ENCODE results near the gene DRGX.
A peak's percentile ranks its signal among the peaks of the same experiment; 100 is the strongest.

The DRGX gene

GRCh38 chr10:49382826-49383225 is 13.1 kb downstream of the DRGX start:
- no peaks in the 10 kb centered on the region for H3K9me3 ChIP-seq
- H3K4me3 ChIP-seq = no peak overlapping the region
- DNase-seq (ENCODE audit: low spot score in 2 of 2) = no peak
- H3K36me3 ChIP-seq (replicated peaks) = no peaks in the 10 kb centered on the region
- H3K27me3 ChIP-seq (ENCODE audit: low read depth) = 0 out of 2 replicates have a peak, but pooled peaks cover 2% of the 10 kb centered on the region
- in situ Hi-C loops (cut with MboI; ENCODE audit: low sequenced_read_pairs) = no loop called here
- H3K4me1 ChIP-seq = no peaks in the 10 kb centered on the region

- Histone ChIP-seq H3K4me1 (no peaks in the 10 kb centered on the region), H3K27me3 (ENCODE audit: low read depth) (0 out of 2 replicates have a peak, but pooled peaks cover 2% of the 10 kb centered on the region), H3K9me3 (no peaks in the 10 kb centered on the region), H3K36me3 (replicated peaks) (no peaks in the 10 kb centered on the region), H3K4me3 (no peak overlapping the region)
- DNase-seq (ENCODE audit: low spot score in 2 of 2) = no peak
- in situ Hi-C loops (cut with MboI; ENCODE audit: low sequenced_read_pairs) = no loop called here
These were observed 13.7 kb downstream of the DRGX start for GRCh38 chr10:49382226-49382625.

GRCh38 chr10:49381111-49381900 is 14.6 kb downstream of the DRGX start:
- H3K27me3 ChIP-seq (ENCODE audit: low read depth) = 0 out of 2 replicates have a peak, but pooled peaks cover 2% of the 10 kb centered on the region
- H3K36me3 ChIP-seq (replicated peaks) = no peaks in the 10 kb centered on the region
- H3K9me3 ChIP-seq = no peaks in the 10 kb centered on the region
- H3K4me1 ChIP-seq = no peaks in the 10 kb centered on the region
- DNase-seq (ENCODE audit: low spot score in 2 of 2) = no peak
- no peak overlapping the region for H3K4me3 ChIP-seq
- in situ Hi-C loops (cut with MboI; ENCODE audit: low sequenced_read_pairs) = no loop called here

GRCh38 chr10:49379596-49380410 is 16.1 kb downstream of the DRGX start:
- peak in 1 of 2 experiments; percentile 29 for DNase-seq (ENCODE audit: low spot score in 2 of 2)
- Histone ChIP-seq H3K9me3 (no peaks in the 10 kb centered on the region), H3K4me1 (no peaks in the 10 kb centered on the region), H3K27me3 (ENCODE audit: low read depth) (0 out of 2 replicates have a peak, but pooled peaks cover 2% of the 10 kb centered on the region), H3K4me3 (no peak overlapping the region), H3K36me3 (replicated peaks) (no peaks in the 10 kb centered on the region)
- in situ Hi-C loops (cut with MboI; ENCODE audit: low sequenced_read_pairs) = no loop called here

DNA sequence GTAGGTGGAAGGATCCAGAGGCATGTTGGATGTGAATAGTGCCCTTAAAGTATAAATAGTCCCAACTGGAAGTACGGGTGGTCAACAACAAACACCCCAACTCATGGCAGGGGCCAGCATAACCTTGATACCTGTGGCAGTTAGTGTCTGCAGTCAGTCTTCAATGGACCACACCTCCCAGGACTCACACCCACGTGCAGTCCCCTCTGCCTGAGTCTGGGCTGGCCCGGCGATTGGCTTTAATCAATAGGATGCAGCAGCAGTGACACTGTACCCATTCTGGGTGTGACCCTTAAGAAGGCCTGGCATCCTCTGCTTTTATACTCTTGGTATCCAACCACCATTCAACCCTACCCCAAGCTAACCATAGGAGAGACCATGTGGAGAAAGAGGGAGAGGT is 18.6 kb downstream of the DRGX start:
- H3K27me3 ChIP-seq (ENCODE audit: low read depth) = peaks cover 4% of the 10 kb centered on the region; the same call in 1 of the 2 replicates
- no peaks in the 10 kb centered on the region for H3K4me1 ChIP-seq
- in situ Hi-C loops (cut with MboI; ENCODE audit: low sequenced_read_pairs) = no loop called here
- H3K4me3 ChIP-seq = no peak overlapping the region
- no peaks in the 10 kb centered on the region for H3K36me3 ChIP-seq (replicated peaks)
- DNase-seq (ENCODE audit: low spot score in 2 of 2) = no peak
- no peaks in the 10 kb centered on the region for H3K9me3 ChIP-seq

DNA sequence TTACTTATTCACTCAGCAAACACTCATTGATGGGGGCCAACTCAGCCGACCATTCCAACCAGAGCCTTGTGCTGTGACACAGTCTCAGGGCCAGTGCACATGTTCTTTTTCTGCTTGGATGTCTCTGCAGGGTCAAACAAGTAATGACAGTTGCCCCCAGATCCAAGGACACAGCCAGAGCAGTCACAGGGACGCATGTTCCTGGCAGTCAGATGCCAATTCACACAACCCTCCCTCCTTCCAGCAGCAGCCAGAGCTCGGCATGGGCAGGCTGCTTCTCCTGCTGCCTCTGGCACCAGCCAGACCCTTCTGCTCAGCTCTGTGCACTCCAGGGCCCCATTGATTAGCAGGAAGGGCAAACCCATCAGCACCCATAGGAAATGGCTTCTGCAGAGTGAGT is 20.3 kb downstream of the DRGX start:
- no peak overlapping the region for H3K4me3 ChIP-seq
- H3K4me1 ChIP-seq = no peaks in the 10 kb centered on the region
- no peak for DNase-seq (ENCODE audit: low spot score in 2 of 2)
- H3K36me3 ChIP-seq (replicated peaks) = no peaks in the 10 kb centered on the region
- H3K27me3 ChIP-seq (ENCODE audit: low read depth) = peaks cover 4% of the 10 kb centered on the region; the same call in 1 of the 2 replicates
- in situ Hi-C loops (cut with MboI; ENCODE audit: low sequenced_read_pairs) = no loop called here
- H3K9me3 ChIP-seq = no peaks in the 10 kb centered on the region

DNA sequence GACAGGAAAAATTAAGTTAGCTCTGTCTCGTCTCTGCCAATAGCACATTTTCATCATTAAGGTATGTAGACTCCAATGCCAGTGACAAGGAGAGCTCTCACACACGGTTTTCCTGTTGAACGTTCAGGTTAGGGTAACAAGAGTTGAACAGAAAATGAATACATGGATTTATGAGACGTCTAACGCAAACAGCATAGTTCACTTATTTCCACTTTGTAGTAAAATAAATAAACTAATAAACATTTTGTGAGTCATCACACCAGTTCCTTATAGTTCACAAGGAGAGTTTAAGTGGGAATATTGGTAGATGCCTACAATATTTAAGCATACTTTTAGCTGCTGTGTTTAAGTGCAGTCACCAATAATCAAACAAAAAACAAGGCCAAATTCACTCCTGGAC is 21.1 kb downstream of the DRGX start:
- in situ Hi-C loops (cut with MboI; ENCODE audit: low sequenced_read_pairs) = no loop called here
- no peak overlapping the region for H3K4me3 ChIP-seq
- no peak for DNase-seq (ENCODE audit: low spot score in 2 of 2)
- no peaks in the 10 kb centered on the region for H3K9me3 ChIP-seq
- no peaks in the 10 kb centered on the region for H3K36me3 ChIP-seq (replicated peaks)
- peaks cover 4% of the 10 kb centered on the region; the same call in 1 of the 2 replicates for H3K27me3 ChIP-seq (ENCODE audit: low read depth)
- H3K4me1 ChIP-seq = no peaks in the 10 kb centered on the region

DNA sequence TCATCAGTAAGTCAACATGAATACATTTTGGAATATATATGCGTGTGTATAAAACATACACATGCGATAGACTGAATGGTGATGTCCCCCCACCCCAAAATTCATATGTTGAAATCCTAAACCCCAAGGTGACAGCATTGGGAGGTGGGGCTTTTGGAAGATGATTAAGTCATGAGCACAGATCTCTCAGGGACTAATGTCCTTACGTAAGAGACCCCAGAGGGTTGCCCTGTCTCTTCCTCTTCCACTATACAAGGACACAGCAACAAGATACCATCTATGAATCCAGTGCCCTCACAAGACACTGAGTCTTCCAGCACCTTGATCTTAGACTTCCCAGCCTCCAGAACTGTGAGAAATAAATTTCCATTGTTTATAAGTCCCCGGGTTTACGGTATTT is 22.5 kb downstream of the DRGX start:
- Histone ChIP-seq H3K4me3 (no peak overlapping the region), H3K27me3 (ENCODE audit: low read depth) (peaks cover 2% of the 10 kb centered on the region; the same call in 1 of the 2 replicates), H3K9me3 (no peaks in the 10 kb centered on the region), H3K4me1 (no peaks in the 10 kb centered on the region), H3K36me3 (replicated peaks) (no peaks in the 10 kb centered on the region)
- DNase-seq (ENCODE audit: low spot score in 2 of 2) = no peak
- in situ Hi-C loops (cut with MboI; ENCODE audit: low sequenced_read_pairs) = no loop called here

DNA sequence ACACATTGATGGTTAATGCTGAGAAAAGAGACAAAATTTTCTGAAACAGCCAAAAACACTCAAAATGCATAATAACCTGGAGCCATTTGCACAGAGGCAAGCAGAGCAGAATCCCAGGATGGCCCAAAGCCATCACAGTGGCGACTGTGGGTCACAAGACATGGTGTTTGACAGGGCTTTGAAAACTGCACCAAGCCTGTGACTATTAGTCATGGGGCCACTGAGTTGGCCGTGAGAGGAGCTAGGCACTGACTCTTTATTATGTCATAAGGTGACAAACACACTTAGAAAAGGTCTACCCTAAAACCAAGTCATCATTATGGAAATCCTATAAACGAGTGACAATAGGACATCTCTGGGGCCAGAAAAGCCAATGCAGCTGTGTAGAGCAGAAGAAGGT is 23.9 kb downstream of the DRGX start:
- H3K4me3 ChIP-seq = no peak overlapping the region
- in situ Hi-C loops (cut with MboI; ENCODE audit: low sequenced_read_pairs) = no loop called here
- H3K36me3 ChIP-seq (replicated peaks) = no peaks in the 10 kb centered on the region
- H3K27me3 ChIP-seq (ENCODE audit: low read depth) = peaks cover 2% of the 10 kb centered on the region; the same call in 1 of the 2 replicates
- no peak for DNase-seq (ENCODE audit: low spot score in 2 of 2)
- no peaks in the 10 kb centered on the region for H3K9me3 ChIP-seq
- no peaks in the 10 kb centered on the region for H3K4me1 ChIP-seq

DNA sequence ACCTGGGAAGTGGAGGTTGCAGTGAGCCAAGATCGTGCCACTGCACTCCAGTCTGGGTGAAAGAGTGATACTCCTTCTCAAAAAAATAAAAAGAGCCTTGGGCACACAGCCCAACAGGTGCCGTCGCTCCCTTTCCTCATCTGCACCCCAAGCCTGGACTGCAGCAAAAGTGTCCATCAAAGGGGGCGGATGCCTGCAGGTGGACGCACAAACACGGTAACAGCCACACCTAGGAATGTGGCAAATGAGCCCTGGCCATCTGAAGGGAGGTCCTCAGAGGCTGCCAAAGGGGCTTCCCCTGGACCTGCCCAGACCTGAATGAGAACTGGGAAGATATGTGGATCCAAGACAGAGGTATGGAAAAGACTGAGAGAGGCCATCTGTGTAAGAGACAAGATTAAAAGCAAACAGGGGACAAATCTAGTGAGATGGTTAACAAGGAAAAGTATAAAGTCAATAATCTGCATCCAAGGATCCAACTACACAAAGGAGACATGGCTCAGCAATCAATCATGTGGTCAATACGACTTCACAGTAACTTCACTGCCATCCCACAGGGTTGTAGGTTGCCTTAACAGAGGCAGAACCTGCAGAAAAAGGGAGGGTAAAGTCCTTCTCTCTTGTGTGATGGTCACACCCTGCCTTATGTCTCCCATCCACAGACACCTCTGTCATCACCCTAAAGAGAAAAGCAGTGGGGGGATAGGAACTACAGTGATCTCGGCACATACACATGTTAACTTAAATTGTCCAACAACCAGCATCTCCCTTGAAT is 25.4 kb downstream of the DRGX start:
- peaks cover 2% of the 10 kb centered on the region; the same call in 1 of the 2 replicates for H3K27me3 ChIP-seq (ENCODE audit: low read depth)
- H3K4me1 ChIP-seq = no peaks in the 10 kb centered on the region
- in situ Hi-C loops (cut with MboI; ENCODE audit: low sequenced_read_pairs) = no loop called here
- no peak overlapping the region for H3K4me3 ChIP-seq
- H3K36me3 ChIP-seq (replicated peaks) = no peaks in the 10 kb centered on the region
- DNase-seq (ENCODE audit: low spot score in 2 of 2) = no peak
- no peaks in the 10 kb centered on the region for H3K9me3 ChIP-seq

- DNase-seq (ENCODE audit: low spot score in 2 of 2) = no peak
- in situ Hi-C loops (cut with MboI; ENCODE audit: low sequenced_read_pairs) = no loop called here
- Histone ChIP-seq H3K4me1 (no peaks in the 10 kb centered on the region), H3K27me3 (ENCODE audit: low read depth) (peaks cover under 1% of the 10 kb centered on the region; the same call in 1 of the 2 replicates), H3K4me3 (no peak overlapping the region), H3K36me3 (replicated peaks) (no peaks in the 10 kb centered on the region), H3K9me3 (no peaks in the 10 kb centered on the region)
These were observed 26.4 kb downstream of the DRGX start for GRCh38 chr10:49369216-49370162.

DNA sequence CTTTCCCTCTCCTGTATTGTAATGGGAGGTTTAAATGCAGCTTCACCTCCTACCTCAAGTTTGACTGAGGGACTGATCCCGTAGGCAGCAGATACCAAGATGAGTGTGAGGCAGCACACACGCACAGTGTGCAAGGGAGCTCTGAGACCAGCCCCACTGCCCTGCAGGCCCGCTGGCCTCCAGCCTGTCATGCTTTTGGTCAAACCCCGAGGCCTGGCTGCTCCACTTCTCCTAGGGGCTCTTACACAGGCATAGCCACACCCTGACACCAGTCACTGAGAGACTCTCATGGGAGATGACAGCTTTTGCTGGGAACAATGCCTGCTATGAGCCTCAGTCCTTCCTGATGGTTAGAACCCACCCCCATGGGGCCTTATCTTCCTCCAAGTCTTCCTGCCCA is 27.6 kb downstream of the DRGX start:
- Histone ChIP-seq H3K4me1 (no peaks in the 10 kb centered on the region), H3K36me3 (replicated peaks) (no peaks in the 10 kb centered on the region), H3K9me3 (no peaks in the 10 kb centered on the region), H3K27me3 (ENCODE audit: low read depth) (peaks cover 2% of the 10 kb centered on the region; the same call in 1 of the 2 replicates), H3K4me3 (no peak overlapping the region)
- in situ Hi-C loops (cut with MboI; ENCODE audit: low sequenced_read_pairs) = no loop called here
- no peak for DNase-seq (ENCODE audit: low spot score in 2 of 2)

- peaks cover 2% of the 10 kb centered on the region; the same call in 1 of the 2 replicates for H3K27me3 ChIP-seq (ENCODE audit: low read depth)
- H3K36me3 ChIP-seq (replicated peaks) = no peaks in the 10 kb centered on the region
- in situ Hi-C loops (cut with MboI; ENCODE audit: low sequenced_read_pairs) = no loop called here
- no peaks in the 10 kb centered on the region for H3K4me1 ChIP-seq
- H3K4me3 ChIP-seq = no peak overlapping the region
- no peaks in the 10 kb centered on the region for H3K9me3 ChIP-seq
- DNase-seq (ENCODE audit: low spot score in 2 of 2) = no peak
These were observed 28.3 kb downstream of the DRGX start for GRCh38 chr10:49367600-49367999.

Measured in HAP-1 (cell line).